DMS53 treated with DMSO at 0.1 percent for 48 hours (cell line): ENCODE results near the gene TMCC2.

Experiments used
- DNase-seq: peaks from one replicate; lab custom pipeline; 2025; ENCODE audit not compliant: unreplicated experiment; lab: John Stamatoyannopoulos, UW

TMCC2 gene

DNA sequence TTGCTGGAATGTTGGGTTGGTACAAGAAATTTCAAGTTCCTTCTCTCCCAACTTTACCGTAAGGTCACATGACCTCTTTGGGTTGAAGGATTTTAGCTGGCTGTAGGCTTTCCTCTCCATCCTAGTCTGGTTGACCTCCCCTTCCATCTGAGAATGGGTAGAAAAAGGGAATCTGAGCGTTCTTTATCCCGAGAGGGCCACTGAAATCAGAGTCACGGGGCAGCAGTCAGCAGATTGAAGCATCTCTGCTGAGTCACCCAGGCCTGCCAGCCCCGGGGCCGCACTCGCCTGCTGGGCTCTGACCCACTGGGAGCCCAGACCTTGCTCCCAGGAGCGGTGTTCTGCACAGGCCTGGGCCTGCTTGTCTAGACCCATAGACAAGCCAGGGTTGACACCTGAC is 31.0 kb downstream of the TMCC2 start:
- no peak for DNase-seq

DNA sequence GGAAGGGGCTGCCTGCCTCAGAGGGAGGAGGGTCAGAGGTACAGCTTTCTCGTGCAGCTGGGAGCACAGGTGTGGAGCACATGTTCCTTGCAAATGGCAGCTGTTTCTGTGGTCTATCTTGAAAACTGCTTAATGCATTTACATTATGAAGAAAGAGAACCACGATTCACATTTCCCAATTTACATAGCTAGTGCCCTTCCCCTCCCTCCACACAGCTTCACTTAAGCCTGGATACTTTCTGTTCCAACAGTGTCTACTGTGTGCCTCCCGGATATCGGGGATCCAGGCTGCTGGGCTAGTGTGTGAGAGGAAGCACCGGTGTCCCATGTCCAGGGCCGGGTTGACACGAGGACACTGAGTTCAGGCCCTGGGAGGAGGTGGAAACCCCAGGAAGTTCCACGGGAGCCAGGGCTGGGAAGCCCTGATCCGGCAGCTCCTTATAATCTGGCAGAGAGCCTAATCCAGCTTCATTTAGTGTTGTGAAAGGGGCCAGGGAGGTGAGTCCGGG is 31.6 kb downstream of the TMCC2 start:
- DNase-seq: no peak

DNA sequence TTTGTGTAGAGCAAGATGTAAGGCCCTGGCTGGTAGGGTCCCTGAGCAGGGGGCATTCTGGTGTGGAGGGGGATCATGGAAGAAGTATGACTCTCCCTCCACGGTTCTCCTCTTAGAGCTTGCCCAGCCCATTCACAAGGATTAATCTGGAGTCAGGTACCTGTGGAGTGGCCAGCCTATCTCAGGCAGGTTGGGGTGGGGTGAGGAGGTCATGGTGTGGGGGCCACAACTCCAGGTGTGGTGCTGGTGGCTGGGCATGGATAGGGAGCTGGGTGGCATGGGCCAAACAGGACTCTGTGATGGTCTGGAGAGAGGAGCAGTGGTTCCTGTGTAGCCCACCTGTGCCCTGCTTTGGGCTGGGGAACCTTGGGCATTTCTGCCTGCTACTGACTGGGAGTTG is 32.3 kb downstream of the TMCC2 start:
- DNase-seq: no peak

DNA sequence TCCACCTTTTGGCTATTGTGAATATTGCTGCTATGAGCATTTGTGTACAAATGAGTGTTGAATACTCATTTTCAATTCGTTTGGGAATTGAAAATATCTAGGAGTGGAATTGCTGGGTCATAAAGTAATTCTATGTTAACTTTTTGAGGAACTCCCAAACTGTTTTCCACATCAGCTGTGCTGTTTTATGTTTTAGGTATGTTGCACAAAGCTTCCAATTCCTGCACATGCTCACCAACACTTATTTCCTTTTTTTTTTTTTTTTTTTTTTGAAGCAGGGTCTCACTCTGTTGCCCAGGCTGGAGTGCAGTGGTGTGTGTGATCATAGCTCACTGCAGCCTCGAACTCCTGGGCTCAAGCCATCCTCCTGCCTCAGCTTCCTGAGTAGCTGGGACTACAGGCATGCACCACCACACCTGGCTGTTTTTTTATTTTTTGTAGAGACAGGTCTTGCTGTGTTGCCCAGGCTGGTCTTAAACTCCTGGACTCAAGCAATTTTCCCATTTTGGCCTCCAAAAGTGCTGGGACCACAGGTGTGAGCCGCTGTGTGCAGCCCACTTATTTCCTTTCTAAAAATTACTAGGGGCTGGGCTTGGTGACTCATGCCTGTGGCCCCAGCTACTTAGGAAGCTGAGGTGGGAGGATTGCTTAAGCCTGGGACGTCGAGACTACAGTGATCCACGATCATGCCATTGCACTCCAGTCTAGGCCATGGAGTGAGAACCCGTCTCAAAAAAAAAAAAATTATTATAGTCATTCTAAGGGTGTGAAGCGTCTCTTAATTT is 33.4 kb downstream of the TMCC2 start:
- no peak for DNase-seq

DNA sequence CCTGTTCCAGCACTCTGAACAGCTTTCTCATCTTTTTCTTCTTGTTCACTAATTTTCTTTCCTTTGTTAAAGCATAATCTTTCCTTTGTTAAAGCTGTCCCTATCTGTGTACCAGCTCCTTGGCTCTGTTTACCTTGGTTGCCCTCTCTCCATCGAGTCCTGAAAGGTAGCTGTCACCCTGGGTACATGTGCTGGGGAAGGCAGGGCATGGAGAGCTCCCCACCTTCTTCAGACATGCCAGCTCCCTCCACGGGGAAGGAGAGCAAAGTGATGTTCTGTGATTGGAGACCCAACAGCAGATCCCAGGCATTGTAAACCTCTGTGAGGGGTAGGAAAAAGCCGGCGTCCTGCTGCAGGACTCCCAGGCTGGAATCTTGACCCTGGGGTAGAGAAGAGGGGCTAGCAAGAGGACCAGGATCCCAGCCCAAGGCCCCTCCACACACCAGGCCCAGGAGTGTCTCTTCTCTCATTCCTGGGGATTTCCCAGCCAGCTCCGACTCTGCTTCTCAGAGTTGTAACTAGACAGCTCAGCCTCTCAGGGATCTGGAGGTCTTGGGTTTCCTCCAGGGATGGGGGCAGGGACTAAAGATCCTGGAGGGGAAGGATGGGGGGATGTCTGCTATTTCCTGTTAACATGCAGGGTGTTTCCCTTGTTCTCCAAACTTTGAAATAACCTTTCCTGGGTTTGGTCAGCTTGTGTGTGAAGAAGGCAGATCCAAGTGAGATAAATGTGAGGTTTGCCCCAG is 34.4 kb downstream of the TMCC2 start:
- DNase-seq: no peak

DNA sequence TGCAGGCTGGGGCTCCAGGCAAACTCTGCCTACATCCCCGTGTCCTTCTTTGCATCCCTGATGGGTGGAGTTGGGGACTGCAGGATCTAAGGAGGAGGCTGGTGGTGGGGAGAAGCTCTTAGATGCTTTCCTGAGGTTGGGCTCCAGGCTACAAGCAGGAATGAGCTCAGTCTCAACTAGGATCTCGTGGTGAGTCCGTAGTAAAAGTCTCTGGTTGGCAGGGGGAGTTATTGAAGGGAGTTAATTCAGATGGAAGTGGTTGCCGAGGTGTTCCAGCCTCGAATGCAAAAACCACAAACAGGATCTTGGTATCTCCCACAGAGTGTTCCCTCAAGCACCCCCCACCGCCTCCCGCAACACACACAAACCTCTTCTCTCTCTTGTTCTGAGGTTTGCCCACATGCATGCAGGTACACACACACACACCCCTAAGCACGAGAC is 35.0 kb downstream of the TMCC2 start:
- DNase-seq: no peak

DNA sequence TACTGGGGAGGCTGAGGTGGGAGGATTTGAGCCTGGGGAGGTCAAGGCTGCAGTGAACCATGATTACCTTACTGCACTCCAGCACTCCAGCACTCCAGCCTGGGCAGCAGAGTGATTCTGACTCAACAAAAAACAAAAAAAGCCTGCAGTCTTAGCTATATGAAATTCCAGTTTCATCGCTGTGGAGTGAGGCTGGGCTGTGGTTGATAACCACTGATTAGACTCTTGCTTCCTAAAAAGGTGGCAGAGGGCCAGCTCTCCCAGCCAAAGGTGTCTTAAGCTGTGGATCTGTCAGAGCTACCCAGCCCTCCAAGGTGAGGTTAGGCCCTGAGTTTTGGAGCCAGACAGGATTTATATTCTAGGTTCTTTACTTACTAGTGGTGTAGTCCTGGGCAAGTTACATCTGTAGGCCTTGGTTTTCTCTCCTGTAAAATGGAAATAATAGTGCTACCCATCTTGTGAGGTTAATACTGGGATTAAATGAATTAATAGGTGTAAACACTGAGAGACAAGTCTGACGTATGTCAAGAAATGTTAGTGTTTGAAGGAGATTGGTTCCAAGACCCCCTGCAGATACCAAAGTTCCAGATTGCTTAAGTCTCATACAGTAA is 35.9 kb downstream of the TMCC2 start:
- no peak for DNase-seq

DNA sequence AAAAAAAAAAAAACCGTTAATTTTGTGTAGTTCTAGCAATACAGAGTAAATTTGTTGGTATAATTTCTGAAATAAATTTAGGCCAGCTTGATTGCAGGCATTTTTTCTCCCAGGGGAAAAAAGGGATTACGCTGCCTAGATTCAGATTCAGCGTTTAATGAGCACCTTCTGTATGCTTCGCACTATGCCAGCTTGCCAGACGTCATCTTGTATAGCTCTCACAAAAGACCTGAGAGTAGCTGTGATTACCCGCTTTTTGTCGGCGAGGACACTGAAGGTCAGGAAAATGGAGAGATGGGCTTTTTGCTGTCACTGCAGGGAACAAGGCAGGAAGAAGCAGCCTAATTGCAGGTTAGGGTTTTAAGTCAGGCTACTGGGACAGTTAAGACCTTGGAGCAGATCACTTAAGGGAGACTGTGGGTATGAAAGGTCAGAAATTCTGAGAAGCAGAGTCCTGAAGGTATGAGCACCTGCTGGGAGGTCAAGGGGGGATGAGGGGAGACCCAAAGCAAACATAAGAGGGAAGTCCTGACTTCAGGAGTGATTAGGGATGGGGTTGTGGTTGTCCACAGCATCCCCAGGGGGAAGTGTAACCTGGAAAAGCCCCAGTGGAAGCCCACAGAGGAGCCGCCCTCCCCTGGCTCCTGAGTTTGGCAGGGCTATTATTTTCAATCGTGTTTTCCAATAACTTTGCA is 39.0 kb downstream of the TMCC2 start:
- no peak for DNase-seq

DNA sequence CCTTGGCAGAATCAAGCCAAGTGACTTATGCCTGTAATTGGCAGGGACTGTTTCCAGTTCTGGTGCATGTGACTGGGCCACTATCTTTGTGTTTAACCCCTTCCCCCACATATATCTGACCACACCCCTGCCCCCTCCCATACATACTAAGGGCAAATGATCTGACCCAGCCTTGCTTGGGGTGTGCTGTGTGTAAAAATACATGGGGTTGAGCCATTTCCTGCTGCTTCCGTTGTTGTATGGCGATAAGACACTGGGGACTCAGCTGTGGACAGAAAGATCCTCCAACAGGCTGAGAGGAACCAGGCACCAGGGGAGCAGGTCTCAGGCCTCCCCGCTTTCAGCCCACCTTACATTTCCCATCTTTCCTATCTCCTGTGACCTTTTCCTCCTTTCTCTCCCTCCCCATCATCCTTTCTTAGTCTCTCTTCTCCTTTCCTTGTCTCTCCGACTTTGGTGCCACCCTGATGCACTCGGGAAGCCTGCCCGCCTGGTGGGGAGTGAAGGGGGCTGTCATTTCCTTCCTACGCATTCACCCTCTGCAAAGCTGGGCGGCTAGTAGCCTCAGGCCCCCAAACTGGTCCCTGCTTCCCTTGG is 39.7 kb downstream of the TMCC2 start:
- DNase-seq: no peak

DNA sequence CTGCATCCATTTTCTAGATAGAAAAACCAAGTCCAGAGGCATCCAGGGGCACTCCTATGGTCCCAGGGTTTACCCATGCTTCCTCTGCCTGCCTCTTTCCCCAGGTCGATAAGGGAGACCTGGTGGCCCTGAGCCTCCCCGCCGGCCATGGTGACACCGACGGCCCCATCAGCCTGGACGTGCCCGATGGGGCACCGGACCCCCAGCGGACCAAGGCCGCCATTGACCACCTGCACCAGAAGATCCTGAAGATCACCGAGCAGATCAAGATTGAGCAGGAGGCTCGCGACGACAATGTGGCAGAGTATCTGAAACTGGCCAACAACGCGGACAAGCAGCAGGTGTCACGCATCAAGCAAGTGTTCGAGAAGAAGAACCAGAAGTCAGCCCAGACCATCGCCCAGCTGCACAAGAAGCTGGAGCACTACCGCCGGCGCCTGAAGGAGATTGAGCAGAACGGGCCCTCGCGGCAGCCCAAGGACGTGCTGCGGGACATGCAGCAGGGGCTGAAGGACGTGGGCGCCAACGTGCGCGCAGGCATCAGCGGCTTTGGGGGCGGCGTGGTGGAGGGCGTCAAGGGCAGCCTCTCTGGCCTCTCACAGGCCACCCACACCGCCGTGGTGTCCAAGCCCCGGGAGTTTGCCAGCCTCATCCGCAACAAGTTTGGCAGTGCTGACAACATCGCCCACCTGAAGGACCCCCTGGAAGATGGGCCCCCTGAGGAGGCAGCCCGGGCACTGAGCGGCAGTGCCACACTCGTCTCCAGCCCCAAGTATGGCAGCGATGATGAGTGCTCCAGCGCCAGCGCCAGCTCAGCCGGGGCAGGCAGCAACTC is 41.3 kb downstream of the TMCC2 start:
- DNase-seq: no peak

DNA sequence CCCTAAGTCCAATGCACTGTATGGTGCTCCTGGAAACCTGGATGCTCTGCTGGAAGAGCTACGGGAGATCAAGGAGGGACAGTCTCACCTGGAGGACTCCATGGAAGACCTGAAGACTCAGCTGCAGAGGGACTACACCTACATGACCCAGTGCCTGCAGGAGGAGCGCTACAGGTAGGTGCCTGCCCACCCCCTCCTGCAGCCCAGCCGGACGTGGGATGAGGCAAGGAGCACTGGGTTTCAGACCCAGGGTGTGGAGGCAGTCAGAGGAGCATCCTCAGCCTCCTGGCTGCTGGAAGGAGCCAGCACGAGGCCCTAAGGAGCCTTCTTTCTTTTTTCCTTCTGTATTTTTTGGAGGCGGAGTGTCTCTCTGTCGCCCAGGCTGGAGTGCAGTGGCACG is 42.0 kb downstream of the TMCC2 start:
- DNase-seq: no peak

DNA sequence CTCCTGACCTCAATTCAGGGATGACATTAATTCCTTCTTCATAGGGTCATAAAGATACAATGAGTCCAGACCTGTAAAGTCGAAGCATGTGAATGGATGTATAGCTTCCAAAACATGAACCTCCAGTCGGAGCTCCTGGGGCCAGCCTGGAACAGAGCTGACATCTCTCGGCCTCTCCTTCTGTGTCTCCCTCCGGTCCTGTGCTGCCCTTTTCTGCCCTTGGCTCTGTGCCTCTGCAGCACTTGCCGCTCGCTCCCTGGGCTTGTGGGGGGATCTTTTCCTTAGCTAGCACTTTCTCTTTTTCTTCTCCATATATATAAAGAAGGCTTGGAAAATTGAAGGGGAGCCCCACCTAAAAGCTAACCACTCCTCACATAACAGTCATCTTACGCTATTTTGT is 42.5 kb downstream of the TMCC2 start:
- no peak for DNase-seq

DNA sequence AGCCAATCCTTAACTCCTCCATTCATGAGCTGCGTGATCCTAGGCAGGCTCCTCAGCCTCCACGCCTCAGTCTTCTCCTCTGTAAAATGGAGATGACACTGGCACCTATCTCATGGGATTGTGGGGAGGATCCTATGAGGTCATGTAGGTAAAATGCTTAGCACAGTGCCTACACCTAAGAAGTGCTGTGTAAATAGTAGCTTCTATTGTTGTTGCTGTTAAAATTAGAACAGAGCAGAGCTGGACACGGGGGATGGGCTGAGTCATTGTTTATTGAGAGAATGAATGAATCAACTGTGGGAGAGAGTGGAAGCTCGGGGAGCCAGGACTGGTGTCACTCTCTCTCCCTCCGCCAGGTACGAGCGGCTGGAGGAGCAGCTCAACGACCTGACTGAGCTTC is 43.0 kb downstream of the TMCC2 start:
- DNase-seq: peak; percentile 99

DNA sequence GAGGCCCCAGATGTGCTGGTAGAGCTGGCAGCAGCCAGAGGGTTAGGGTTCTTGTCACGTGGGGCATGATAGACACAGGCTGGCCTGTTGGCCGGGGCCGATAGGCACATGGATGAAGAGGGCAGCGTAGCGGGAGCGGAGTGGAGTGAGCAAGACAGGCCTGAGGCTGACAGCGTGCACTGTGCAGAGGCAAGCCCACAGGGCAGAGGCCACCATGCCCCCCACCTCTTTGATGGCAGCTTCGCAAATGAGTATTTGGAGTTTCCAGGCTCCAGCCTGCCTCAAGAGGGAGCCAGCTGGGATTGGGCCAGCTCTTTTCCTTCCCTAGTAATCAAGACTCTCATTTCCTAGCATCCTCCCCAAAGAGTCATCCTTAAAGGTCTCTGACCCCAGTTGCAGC is 43.5 kb downstream of the TMCC2 start:
- DNase-seq: peak; percentile 63

DNA sequence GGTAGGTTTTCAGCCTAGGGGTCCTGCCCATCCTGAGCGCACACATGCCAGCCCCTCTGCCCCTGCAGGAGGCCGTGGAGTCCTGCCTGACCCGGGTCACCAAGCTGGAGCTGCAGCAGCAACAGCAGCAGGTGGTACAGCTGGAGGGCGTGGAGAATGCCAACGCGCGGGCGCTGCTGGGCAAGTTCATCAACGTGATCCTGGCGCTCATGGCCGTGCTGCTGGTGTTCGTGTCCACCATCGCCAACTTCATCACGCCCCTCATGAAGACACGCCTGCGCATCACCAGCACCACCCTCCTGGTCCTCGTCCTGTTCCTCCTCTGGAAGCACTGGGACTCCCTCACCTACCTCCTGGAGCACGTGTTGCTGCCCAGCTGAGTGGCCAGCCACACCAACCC is 44.0 kb downstream of the TMCC2 start:
- DNase-seq: no peak

DNA sequence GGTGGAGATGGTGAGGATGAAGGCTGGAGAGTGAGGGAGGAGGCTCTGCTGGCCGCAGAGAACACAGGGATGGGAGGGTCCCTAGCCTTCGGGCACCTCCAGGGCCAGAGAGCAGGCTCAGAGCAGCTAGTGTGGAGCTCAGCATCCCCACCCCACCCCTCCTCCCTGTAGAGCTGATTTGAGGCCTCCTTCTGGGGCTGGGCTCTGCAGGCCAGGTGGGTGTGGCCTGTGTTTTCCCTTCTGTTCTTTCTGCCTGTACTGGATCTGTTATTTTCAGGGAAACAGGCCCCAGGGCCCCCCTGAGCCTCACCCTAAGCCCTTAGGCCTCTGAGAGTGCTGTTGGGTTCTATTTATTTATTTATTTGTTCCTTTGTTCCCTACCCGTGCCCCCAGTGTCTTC is 44.8 kb downstream of the TMCC2 start:
- DNase-seq: no peak

DNA sequence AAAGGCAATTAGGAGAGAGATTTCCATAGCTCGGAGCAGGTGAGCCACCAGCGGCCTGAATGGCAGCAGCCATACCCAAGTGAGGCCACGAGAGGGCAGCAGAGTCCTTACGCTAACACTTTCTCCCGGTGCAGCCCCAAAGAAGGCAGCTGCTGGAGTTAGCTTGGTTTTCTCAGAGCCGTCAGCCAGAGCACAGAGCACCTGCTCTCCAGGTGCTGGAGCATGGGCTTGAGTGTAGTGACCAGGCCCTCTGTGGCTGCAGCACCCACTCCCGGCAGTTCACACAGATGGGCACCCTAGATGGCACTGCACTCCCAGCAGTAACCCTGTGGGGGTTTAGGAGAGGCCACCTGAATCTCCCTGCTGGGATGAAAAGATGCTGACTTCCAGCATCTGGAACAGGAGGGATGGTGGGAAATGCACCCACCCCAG is 45.8 kb downstream of the TMCC2 start:
- DNase-seq: peak; percentile 97

DNA sequence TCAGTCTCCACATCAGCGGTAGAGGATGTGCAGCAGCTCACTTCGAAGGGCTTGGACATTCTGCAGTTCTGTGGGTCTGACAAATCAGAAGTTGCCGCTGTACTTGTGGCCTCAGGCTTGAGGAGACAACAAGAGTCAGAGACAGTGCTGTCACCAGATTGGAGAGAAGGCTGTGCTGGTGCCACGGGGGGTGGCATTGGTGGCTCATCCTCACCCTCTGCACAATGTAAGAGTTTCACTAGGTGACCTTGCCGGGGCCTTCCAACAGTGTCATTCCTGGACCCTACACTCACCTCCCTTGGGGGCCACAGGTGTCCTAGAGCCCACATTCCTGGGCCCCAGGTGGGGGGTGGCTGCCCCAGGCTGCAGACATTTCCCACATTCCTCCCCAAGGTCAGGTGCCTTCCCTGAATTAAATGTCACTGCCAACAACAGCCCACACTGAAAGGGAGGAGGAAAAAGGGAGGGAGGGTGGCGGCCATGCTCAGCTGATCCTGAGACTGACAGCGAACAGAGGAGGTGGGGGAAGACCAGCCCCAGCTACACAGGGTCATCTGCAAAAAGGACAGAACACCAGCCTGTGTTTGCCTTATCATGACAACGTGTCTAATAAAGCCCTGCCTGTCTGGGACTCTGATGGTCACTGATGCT is 46.4 kb downstream of the TMCC2 start:
- no peak for DNase-seq

DNA sequence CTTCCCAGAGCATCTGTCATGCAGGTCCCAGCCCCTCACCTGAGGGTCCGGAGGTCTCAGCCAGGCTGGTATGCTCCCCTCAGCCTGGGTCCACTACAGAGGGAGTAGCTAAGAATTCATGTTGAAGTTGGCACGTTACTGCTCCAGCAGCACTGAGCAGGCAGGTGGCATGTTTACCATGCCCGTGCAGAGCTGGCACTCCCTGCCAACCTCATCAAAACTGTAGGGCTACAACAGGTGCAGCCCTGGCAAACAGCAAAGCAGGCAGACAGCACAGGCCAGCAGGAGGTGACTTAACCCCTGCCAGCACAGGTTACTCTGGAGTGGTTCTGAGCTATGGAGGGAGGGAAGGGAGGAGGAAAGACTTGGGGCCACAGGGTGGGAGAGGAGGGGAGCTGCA is 47.4 kb downstream of the TMCC2 start:
- peak; percentile 49 for DNase-seq
